HEK293 (cell line): ENCODE measurements around the gene DNAJB1.

Source experiments
- CTCF ChIA-PET: fragments of 350-600 bp; formaldehyde crosslinking; extraction: SDS; loops from one replicate; lab custom pipeline; 2021; ENCODE audit warnings: antibody characterized with exemption; lab: Yijun Ruan, JAX
- POLR2A ChIA-PET: fragments of 300-600 bp; formaldehyde crosslinking; extraction: SDS; loops from one replicate; lab custom pipeline; 2020; ENCODE audit warnings: antibody characterized with exemption, inconsistent platforms; lab: Yijun Ruan, JAX
- H3K27ac ChIP-seq: fragments of 200-500 bp; sonication (Bioruptor generic); 2 replicates; pipeline ENCODE4 v1.5.1; 2014; ENCODE audit warnings: low read depth, low read length, control low read depth, inconsistent platforms; ENCODE audit errors: extremely low read depth
- H3K36me3 ChIP-seq, 2 experiments: fragments of 200-500 bp in 1 of 2; sonication (Bioruptor generic) in 1 of 2; 1 replicate in 1 of 2; 2 replicates in 1 of 2; pipeline ENCODE4 v1.5.1; 2014 to 2017; ENCODE audit warnings: inconsistent platforms in 2 of 2, low read length in 2 of 2; ENCODE audit not compliant: control insufficient read depth in 2 of 2, insufficient read depth in 1 of 2
- H3K4me1 ChIP-seq: fragments of 200-500 bp; sonication (Bioruptor generic); 2 replicates; pipeline ENCODE4 v1.5.1; 2014; ENCODE audit warnings: mild to moderate bottlenecking, low read length, inconsistent platforms; ENCODE audit not compliant: control insufficient read depth, insufficient read depth
- H3K4me3 ChIP-seq: 2 replicates; pipeline ENCODE4 v1.5.1; 2011; ENCODE audit warnings: low read depth, mild to moderate bottlenecking, control low read depth, low read length, moderate library complexity
- H3K9me3 ChIP-seq: fragments of 200-500 bp; sonication (Bioruptor generic); 2 replicates; pipeline ENCODE4 v1.5.1; 2014; ENCODE audit warnings: low read depth, low read length, inconsistent platforms; ENCODE audit not compliant: control insufficient read depth, insufficient read depth
- GLIS1 ChIP-seq: fragments of 450-650 bp; formaldehyde crosslinking; IDR thresholded peaks from 2 replicates; pipeline ENCODE4 v1.5.1; 2016; ENCODE audit warnings: missing biosample characterization, missing genetic modification characterization
- GLIS2 ChIP-seq: fragments of 450-650 bp; formaldehyde crosslinking; IDR thresholded peaks from 2 replicates; pipeline ENCODE4 v1.5.1; 2016; ENCODE audit warnings: missing biosample characterization, missing genetic modification characterization
- KLF1 ChIP-seq: fragments of 450-650 bp; formaldehyde crosslinking; IDR thresholded peaks from 2 replicates; pipeline ENCODE4 v1.5.1; 2016; ENCODE audit warnings: missing biosample characterization, missing genetic modification characterization
- KLF17 ChIP-seq: fragments of 450-650 bp; formaldehyde crosslinking; IDR thresholded peaks from 2 replicates; pipeline ENCODE4 v1.5.1; 2016; ENCODE audit warnings: missing biosample characterization, missing genetic modification characterization
- KLF8 ChIP-seq: fragments of 450-650 bp; formaldehyde crosslinking; IDR thresholded peaks from 2 replicates; pipeline ENCODE4 v1.5.1; 2016; ENCODE audit warnings: missing biosample characterization, missing genetic modification characterization
- KLF9 ChIP-seq: fragments of 450-650 bp; formaldehyde crosslinking; IDR thresholded peaks from 2 replicates; pipeline ENCODE4 v1.5.1; 2016; ENCODE audit warnings: missing biosample characterization, missing genetic modification characterization, low read depth
- MYNN ChIP-seq: fragments of 450-650 bp; formaldehyde crosslinking; IDR thresholded peaks from 2 replicates; pipeline ENCODE4 v1.5.1; 2016; ENCODE audit warnings: missing biosample characterization, missing genetic modification characterization, borderline replicate concordance
- PATZ1 ChIP-seq: fragments of 450-650 bp; formaldehyde crosslinking; IDR thresholded peaks from 2 replicates; pipeline ENCODE4 v1.5.1; 2016; ENCODE audit warnings: missing biosample characterization, missing genetic modification characterization
- PRDM10 ChIP-seq: fragments of 450-650 bp; formaldehyde crosslinking; IDR thresholded peaks from 2 replicates; pipeline ENCODE4 v1.5.1; 2016; ENCODE audit warnings: missing biosample characterization, missing genetic modification characterization
- SCRT1 ChIP-seq: fragments of 450-650 bp; formaldehyde crosslinking; IDR thresholded peaks from 2 replicates; pipeline ENCODE4 v1.5.1; 2016; ENCODE audit warnings: missing biosample characterization, missing genetic modification characterization, borderline replicate concordance
- SCRT2 ChIP-seq: fragments of 450-650 bp; formaldehyde crosslinking; IDR thresholded peaks from 2 replicates; pipeline ENCODE4 v1.5.1; 2016; ENCODE audit warnings: missing biosample characterization, missing genetic modification characterization
- SP3 ChIP-seq: fragments of 450-650 bp; formaldehyde crosslinking; IDR thresholded peaks from 2 replicates; pipeline ENCODE4 v1.5.1; 2016; ENCODE audit warnings: missing biosample characterization, missing genetic modification characterization
- ZBTB17 ChIP-seq: fragments of 450-650 bp; formaldehyde crosslinking; IDR thresholded peaks from 2 replicates; pipeline ENCODE4 v1.5.1; 2016; ENCODE audit warnings: missing biosample characterization, missing genetic modification characterization
- ZBTB20 ChIP-seq: fragments of 450-650 bp; formaldehyde crosslinking; IDR thresholded peaks from 2 replicates; pipeline ENCODE4 v1.5.1; 2016; ENCODE audit warnings: missing biosample characterization, missing genetic modification characterization
- ZBTB21 ChIP-seq: fragments of 450-650 bp; formaldehyde crosslinking; IDR thresholded peaks from 2 replicates; pipeline ENCODE4 v1.5.1; 2017; ENCODE audit warnings: missing biosample characterization, missing genetic modification characterization
- ZBTB48 ChIP-seq: fragments of 450-650 bp; formaldehyde crosslinking; IDR thresholded peaks from 2 replicates; pipeline ENCODE4 v1.5.1; 2016; ENCODE audit warnings: missing biosample characterization, missing genetic modification characterization
- ZBTB8A ChIP-seq: fragments of 450-650 bp; formaldehyde crosslinking; IDR thresholded peaks from 2 replicates; pipeline ENCODE4 v1.5.1; 2016; ENCODE audit warnings: missing biosample characterization, missing genetic modification characterization
- ZEB2 ChIP-seq: fragments of 450-650 bp; formaldehyde crosslinking; IDR thresholded peaks from 2 replicates; pipeline ENCODE4 v1.5.1; 2016; ENCODE audit warnings: missing biosample characterization, missing genetic modification characterization
- ZIC2 ChIP-seq: fragments of 450-650 bp; formaldehyde crosslinking; IDR thresholded peaks from 2 replicates; pipeline ENCODE4 v1.5.1; 2016; ENCODE audit warnings: missing biosample characterization, missing genetic modification characterization
- ZNF175 ChIP-seq: fragments of 450-650 bp; formaldehyde crosslinking; IDR thresholded peaks from 2 replicates; pipeline ENCODE4 v1.5.1; 2016; ENCODE audit warnings: missing biosample characterization, missing genetic modification characterization
- ZNF324 ChIP-seq: fragments of 450-650 bp; formaldehyde crosslinking; IDR thresholded peaks from 2 replicates; pipeline ENCODE4 v1.5.1; 2016; ENCODE audit warnings: missing biosample characterization, missing genetic modification characterization
- ZNF335 ChIP-seq: fragments of 450-650 bp; formaldehyde crosslinking; conservative IDR thresholded peaks from 2 replicates; pipeline ENCODE4 v1.5.1; 2016; ENCODE audit warnings: missing biosample characterization, missing genetic modification characterization
- ZNF433 ChIP-seq: fragments of 450-650 bp; formaldehyde crosslinking; IDR thresholded peaks from 2 replicates; pipeline ENCODE4 v1.5.1; 2016; ENCODE audit warnings: missing biosample characterization, missing genetic modification characterization, low read depth
- ZNF449 ChIP-seq: fragments of 450-650 bp; formaldehyde crosslinking; IDR thresholded peaks from 2 replicates; pipeline ENCODE4 v1.5.1; 2017; ENCODE audit warnings: missing biosample characterization, mild to moderate bottlenecking, missing genetic modification characterization, moderate library complexity
- ZNF549 ChIP-seq: fragments of 450-650 bp; IDR thresholded peaks from 2 replicates; pipeline ENCODE4 v1.5.1; 2018; ENCODE audit warnings: missing biosample characterization, missing genetic modification characterization, mild to moderate bottlenecking, inconsistent platforms, moderate library complexity
- ZNF558 ChIP-seq: fragments of 450-650 bp; formaldehyde crosslinking; IDR thresholded peaks from 2 replicates; pipeline ENCODE4 v1.5.1; 2016; ENCODE audit warnings: missing biosample characterization, missing genetic modification characterization
- ZNF600 ChIP-seq: fragments of 450-650 bp; formaldehyde crosslinking; IDR thresholded peaks from 2 replicates; pipeline ENCODE4 v1.5.1; 2016; ENCODE audit warnings: missing biosample characterization, missing genetic modification characterization
- ZNF621 ChIP-seq: fragments of 450-650 bp; formaldehyde crosslinking; IDR thresholded peaks from 2 replicates; pipeline ENCODE4 v1.5.1; 2017; ENCODE audit warnings: missing biosample characterization, missing genetic modification characterization
- ZNF629 ChIP-seq: fragments of 450-650 bp; formaldehyde crosslinking; IDR thresholded peaks from 2 replicates; pipeline ENCODE4 v1.5.1; 2017; ENCODE audit warnings: missing biosample characterization, missing genetic modification characterization
- ZNF76 ChIP-seq: fragments of 450-650 bp; formaldehyde crosslinking; IDR thresholded peaks from 2 replicates; pipeline ENCODE4; 2016; ENCODE audit warnings: low read depth, missing biosample characterization, missing genetic modification characterization, borderline replicate concordance
- ZNF785 ChIP-seq: fragments of 450-650 bp; formaldehyde crosslinking; IDR thresholded peaks from 2 replicates; pipeline ENCODE4 v1.5.1; 2016; ENCODE audit warnings: missing biosample characterization, missing genetic modification characterization

The DNAJB1 gene

GRCh38 chr19:14476673-14477401 is 41.4 kb downstream of the DNAJB1 start:
- Histone ChIP-seq H3K4me3 (no peak overlapping the region), H3K36me3 (peaks cover 0 to 33% of the 10 kb centered on the region in 2 experiments; a peak in 2 of 3 replicates), H3K27ac (no peak overlapping the region), H3K9me3 (no peaks in the 10 kb centered on the region), H3K4me1 (no peaks in the 10 kb centered on the region; the same call in 1 of the 2 replicates)
- POLR2A ChIA-PET: interaction anchor here (0.6 to 1.6 kb wide), 3 partner anchors 19 to 340 kb away, joined by 3 to 5 read pairs (median 4); partner anchors contain the start of genes ASF1B and GIPC1
- CTCF ChIA-PET: interaction anchor here (0.7 kb wide), 1 partner anchor 118 kb away, joined by 3 read pairs; no protein-coding TSS in a partner anchor
- TF ChIP-seq SCRT1 (tag by site-specific recombination): peak; percentile 54; the same call in 1 of the 2 replicates
- no peak for TF ChIP-seq ZNF549
- TF ChIP-seq KLF9 (tag by site-specific recombination): peak; percentile 65; the same call in 1 of the 2 replicates
- TF ChIP-seq ZBTB8A (tag by site-specific recombination): peak; percentile 57
- TF ChIP-seq ZNF433 (tag by site-specific recombination): no peak
- peak; percentile 81 for TF ChIP-seq ZBTB48 (tag by site-specific recombination)
- no peak for TF ChIP-seq ZNF558 (tag by site-specific recombination)
- TF ChIP-seq ZNF175 (tag by site-specific recombination): no peak
- TF ChIP-seq ZBTB17 (tag by site-specific recombination): peak; percentile 79
- TF ChIP-seq ZNF629 (tag by site-specific recombination): peak; percentile 96
- TF ChIP-seq PRDM10: peak; percentile 26; the same call in 1 of the 2 replicates
- peak; percentile 83 for TF ChIP-seq PATZ1 (tag by site-specific recombination)
- TF ChIP-seq ZNF785 (tag by site-specific recombination): 0 out of 2 replicates have a peak, but pooled peaks have one; percentile 38
- TF ChIP-seq ZBTB20 (tag by site-specific recombination): peak; percentile 66; the same call in 1 of the 2 replicates
- peak; percentile 65 for TF ChIP-seq ZNF600
- TF ChIP-seq ZNF76 (tag by site-specific recombination): peak; percentile 52; the same call in 1 of the 2 replicates
- 0 out of 2 replicates have a peak, but pooled peaks have one; percentile 41 for TF ChIP-seq ZNF324
- no peak for TF ChIP-seq ZNF449
- peak; percentile 79 for TF ChIP-seq KLF17 (tag by site-specific recombination)
- peak; percentile 75 for TF ChIP-seq ZIC2 (tag by site-specific recombination)
- TF ChIP-seq ZNF621 (tag by site-specific recombination): no peak
- TF ChIP-seq GLIS2: 0 out of 2 replicates have a peak, but pooled peaks have one; percentile 8
- peak; percentile 57; the same call in 1 of the 2 replicates for TF ChIP-seq KLF8
- peak; percentile 76 for TF ChIP-seq GLIS1 (tag by site-specific recombination)
- no peak for TF ChIP-seq SP3 (tag by site-specific recombination)
- TF ChIP-seq ZNF335: peak; percentile 48; the same call in 1 of the 2 replicates
- TF ChIP-seq ZBTB21: peak; percentile 97
- no peak for TF ChIP-seq MYNN (tag by site-specific recombination)
- TF ChIP-seq SCRT2 (tag by site-specific recombination): peak; percentile 89
- TF ChIP-seq KLF1: peak; percentile 89
- peak; percentile 88 for TF ChIP-seq ZEB2 (tag by site-specific recombination)
